ENCODE results near the gene ECPAS.

DNA sequence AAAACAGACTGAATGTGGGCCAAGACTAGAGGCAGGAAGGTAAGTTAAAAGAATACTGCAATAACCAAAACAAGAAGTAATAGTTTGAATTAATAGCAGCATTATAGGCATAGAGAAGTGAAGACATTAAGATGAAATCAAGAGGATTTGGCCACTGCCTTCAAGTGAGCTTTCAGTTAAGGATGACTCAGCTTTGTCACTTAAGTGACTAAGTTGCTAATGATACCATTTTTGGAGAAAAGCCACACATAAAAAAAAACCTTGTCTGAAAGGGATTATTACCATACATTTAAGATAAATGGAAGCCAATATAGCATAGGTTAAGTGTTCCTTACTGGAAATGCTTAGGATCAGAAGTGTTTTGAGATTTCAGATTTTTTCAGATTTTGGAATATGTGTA, 57.0 kb downstream of the ECPAS start:
- TF ChIP-seq EZH2 (IDR thresholded peaks at IDR 0.05; ENCODE audit: insufficient read depth, poor library complexity, severe bottlenecking) (no peak), EZH2phosphoT487 (IDR thresholded peaks at IDR 0.05; ENCODE audit: insufficient read depth, low read depth) (no peak)
